ENCODE results near the gene CLDN2.

The CLDN2 gene

DNA sequence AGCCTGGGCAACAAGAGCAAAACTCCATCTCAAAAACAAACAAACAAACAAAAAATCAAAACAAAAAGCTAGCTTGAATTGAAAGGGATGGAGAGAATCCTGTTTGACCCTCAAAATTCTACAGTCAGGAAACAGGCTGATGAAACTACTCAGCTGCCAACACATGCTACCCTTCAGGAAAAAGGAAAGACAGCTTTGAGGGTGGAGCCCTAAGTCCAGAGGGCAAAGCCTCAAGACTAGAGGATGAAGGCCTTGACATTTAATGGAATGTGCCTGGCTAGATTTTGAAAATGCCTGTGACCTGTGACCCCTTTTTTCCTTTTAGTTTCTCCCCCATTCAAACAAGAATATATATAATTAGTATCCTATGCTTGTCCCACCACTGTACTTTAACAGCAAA is 52.7 kb downstream of the CLDN2 start:
- H3K4me3 ChIP-seq (ENCODE audit: low read depth, low read length) = no peak overlapping the region
- TF ChIP-seq, protein P1, sequence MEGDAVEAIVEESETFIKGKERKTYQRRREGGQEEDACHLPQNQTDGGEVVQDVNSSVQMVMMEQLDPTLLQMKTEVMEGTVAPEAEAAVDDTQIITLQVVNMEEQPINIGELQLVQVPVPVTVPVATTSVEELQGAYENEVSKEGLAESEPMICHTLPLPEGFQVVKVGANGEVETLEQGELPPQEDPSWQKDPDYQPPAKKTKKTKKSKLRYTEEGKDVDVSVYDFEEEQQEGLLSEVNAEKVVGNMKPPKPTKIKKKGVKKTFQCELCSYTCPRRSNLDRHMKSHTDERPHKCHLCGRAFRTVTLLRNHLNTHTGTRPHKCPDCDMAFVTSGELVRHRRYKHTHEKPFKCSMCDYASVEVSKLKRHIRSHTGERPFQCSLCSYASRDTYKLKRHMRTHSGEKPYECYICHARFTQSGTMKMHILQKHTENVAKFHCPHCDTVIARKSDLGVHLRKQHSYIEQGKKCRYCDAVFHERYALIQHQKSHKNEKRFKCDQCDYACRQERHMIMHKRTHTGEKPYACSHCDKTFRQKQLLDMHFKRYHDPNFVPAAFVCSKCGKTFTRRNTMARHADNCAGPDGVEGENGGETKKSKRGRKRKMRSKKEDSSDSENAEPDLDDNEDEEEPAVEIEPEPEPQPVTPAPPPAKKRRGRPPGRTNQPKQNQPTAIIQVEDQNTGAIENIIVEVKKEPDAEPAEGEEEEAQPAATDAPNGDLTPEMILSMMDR (IDR thresholded peaks at IDR 0.05; ENCODE audit: borderline replicate concordance, insufficient read depth, low read depth, low read length) = no peak

- TF ChIP-seq, protein P1 (IDR thresholded peaks at IDR 0.05; ENCODE audit: borderline replicate concordance, insufficient read depth, low read depth, low read length) = no peak
- no peak overlapping the region for H3K4me3 ChIP-seq (ENCODE audit: low read depth, low read length)
Observed at GRCh38 chrX:106973433-106974149, 53.4 kb downstream of the CLDN2 start.

- TF ChIP-seq, protein P1 (IDR thresholded peaks at IDR 0.05; ENCODE audit: borderline replicate concordance, insufficient read depth, low read depth, low read length) = no peak
- no peak overlapping the region for H3K4me3 ChIP-seq (ENCODE audit: low read depth, low read length)
Observed at GRCh38 chrX:106976416-106976815, 56.2 kb downstream of the CLDN2 start.
